HG02571 (cell line): ENCODE data around the gene DENND1B.

Experiments used
- ATAC-seq: cut with Tn5 transposase; IDR thresholded peaks from one replicate; pipeline ENCODE4 v1.9.1; 2021; ENCODE audit warnings: mild to moderate bottlenecking, moderate library complexity; ENCODE audit not compliant: unreplicated experiment

DENND1B gene

GRCh38 chr1:197472141-197472540 lies 303.1 kb downstream of the DENND1B start:
- no peak for ATAC-seq

GRCh38 chr1:197471248-197471985 lies 303.9 kb downstream of the DENND1B start:
- no peak for ATAC-seq

- ATAC-seq: no peak
These were observed 304.9 kb downstream of the DENND1B start for GRCh38 chr1:197470330-197470729.

GRCh38 chr1:197469620-197470210 lies 305.6 kb downstream of the DENND1B start:
- no peak for ATAC-seq

- no peak for ATAC-seq
These were observed 306.6 kb downstream of the DENND1B start for GRCh38 chr1:197468543-197469175.

GRCh38 chr1:197467881-197468280 lies 307.4 kb downstream of the DENND1B start:
- no peak for ATAC-seq

GRCh38 chr1:197466813-197467212 lies 308.5 kb downstream of the DENND1B start:
- no peak for ATAC-seq

GRCh38 chr1:197465528-197466327 lies 309.6 kb downstream of the DENND1B start:
- ATAC-seq: no peak

- ATAC-seq: no peak
These were observed 311.2 kb downstream of the DENND1B start for GRCh38 chr1:197464044-197464443.

GRCh38 chr1:197463142-197463541 lies 312.1 kb downstream of the DENND1B start:
- no peak for ATAC-seq

- ATAC-seq: no peak
These were observed 312.7 kb downstream of the DENND1B start for GRCh38 chr1:197462539-197462938.
